ENCODE data around the gene GRK5. TPM values are rescaled to one million over a fixed set of nuclear protein-coding genes. Genes with fewer than 3 reads are reported as not detected.

Gene GRK5
- total RNA-seq, 1 donor from 2014 or later = 4.3 TPM

DNA sequence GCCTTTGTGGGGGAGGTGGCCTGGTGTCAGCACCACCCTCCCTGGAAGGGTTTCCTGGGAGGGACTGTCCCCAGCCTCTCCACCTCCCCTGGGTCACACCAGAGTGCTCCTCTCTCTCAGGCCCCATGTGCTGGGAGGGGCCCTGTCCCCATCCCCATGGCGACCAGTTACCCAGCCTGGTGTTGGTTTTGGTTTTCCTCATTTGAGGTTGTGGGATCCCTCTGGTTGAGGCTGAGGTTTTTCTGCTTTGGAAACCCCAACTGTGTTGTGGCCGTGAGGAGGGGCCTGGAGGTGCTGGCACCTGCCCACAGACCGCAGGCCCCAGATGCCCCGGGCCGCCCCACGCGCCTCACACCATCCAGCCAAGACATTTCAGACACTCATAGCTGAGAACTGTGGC lies 106.3 kb downstream of the GRK5 start:
- Histone ChIP-seq H3K4me3 (no peak overlapping the region), H2AFZ (replicated peaks) (no peak overlapping the region), H3F3A (ENCODE audit: low read depth) (peaks cover 30% of the 10 kb centered on the region), H3K9ac (no peak overlapping the region), H4K20me1 (ENCODE audit: low read depth) (no peaks in the 10 kb centered on the region), H3K9me3 (ENCODE audit: low read depth) (no peaks in the 10 kb centered on the region), H3K27me3 (no peaks in the 10 kb centered on the region), H3K4me1 (peaks cover 41% of the 10 kb centered on the region), H3K36me3 (no peaks in the 10 kb centered on the region), H3K27ac (no peak overlapping the region), H3K4me2 (no peak overlapping the region), H3K79me2 (ENCODE audit: low read depth) (no peaks in the 10 kb centered on the region)
- no peak overlapping the region for H3K27ac Mint-ChIP-seq
- TF ChIP-seq EZH2 (IDR thresholded peaks at IDR 0.05) (no peak), EZH2phosphoT487 (IDR thresholded peaks at IDR 0.05) (no peak)
- TF ChIP-seq, protein P1, sequence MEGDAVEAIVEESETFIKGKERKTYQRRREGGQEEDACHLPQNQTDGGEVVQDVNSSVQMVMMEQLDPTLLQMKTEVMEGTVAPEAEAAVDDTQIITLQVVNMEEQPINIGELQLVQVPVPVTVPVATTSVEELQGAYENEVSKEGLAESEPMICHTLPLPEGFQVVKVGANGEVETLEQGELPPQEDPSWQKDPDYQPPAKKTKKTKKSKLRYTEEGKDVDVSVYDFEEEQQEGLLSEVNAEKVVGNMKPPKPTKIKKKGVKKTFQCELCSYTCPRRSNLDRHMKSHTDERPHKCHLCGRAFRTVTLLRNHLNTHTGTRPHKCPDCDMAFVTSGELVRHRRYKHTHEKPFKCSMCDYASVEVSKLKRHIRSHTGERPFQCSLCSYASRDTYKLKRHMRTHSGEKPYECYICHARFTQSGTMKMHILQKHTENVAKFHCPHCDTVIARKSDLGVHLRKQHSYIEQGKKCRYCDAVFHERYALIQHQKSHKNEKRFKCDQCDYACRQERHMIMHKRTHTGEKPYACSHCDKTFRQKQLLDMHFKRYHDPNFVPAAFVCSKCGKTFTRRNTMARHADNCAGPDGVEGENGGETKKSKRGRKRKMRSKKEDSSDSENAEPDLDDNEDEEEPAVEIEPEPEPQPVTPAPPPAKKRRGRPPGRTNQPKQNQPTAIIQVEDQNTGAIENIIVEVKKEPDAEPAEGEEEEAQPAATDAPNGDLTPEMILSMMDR (IDR thresholded peaks at IDR 0.05) = no peak
- H3K36me3 Mint-ChIP-seq = no peaks in the 10 kb centered on the region
- no peak for DNase-seq (ENCODE audit: low spot score)
- no peaks in the 10 kb centered on the region for H3K9me3 Mint-ChIP-seq
- H3K4me3 Mint-ChIP-seq = no peak overlapping the region
- peaks cover 62% of the 10 kb centered on the region for H3K4me1 Mint-ChIP-seq
- H3K27me3 Mint-ChIP-seq (ENCODE audit: insufficient read depth, low read depth) = peaks cover 13% of the 10 kb centered on the region

DNA sequence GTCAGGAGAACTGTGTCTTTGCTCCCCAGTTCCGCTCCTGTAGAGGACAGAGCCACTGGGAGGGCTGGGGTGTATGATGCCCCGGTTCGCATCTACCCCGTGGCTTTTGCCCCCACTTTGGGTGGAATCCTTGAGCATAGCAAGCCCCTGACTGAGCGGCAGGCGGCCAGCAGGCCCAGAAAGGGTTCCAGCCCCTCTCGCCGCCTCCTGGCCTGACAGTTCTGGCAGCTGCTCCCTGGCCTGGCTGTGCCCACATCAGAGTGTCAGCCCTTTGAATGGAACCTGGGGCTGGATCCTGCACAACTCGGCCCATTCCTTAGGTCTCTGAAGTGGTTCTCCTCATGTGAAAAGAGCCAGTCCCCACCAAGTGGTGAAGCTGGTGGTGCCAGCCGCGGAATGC lies 106.7 kb downstream of the GRK5 start:
- Mint-ChIP-seq H3K36me3 (no peaks in the 10 kb centered on the region), H3K4me1 (peaks cover 62% of the 10 kb centered on the region), H3K4me3 (no peak overlapping the region), H3K9me3 (no peaks in the 10 kb centered on the region), H3K27ac (no peak overlapping the region), H3K27me3 (ENCODE audit: insufficient read depth, low read depth) (peaks cover 14% of the 10 kb centered on the region)
- Histone ChIP-seq H3K27me3 (no peaks in the 10 kb centered on the region), H3K27ac (no peak overlapping the region), H3K4me1 (peaks cover 42% of the 10 kb centered on the region), H3F3A (ENCODE audit: low read depth) (peaks cover 34% of the 10 kb centered on the region), H3K79me2 (ENCODE audit: low read depth) (no peaks in the 10 kb centered on the region), H3K4me2 (no peak overlapping the region), H4K20me1 (ENCODE audit: low read depth) (no peaks in the 10 kb centered on the region), H3K9ac (no peak overlapping the region), H3K4me3 (no peak overlapping the region), H2AFZ (replicated peaks) (no peak overlapping the region), H3K9me3 (ENCODE audit: low read depth) (no peaks in the 10 kb centered on the region), H3K36me3 (no peaks in the 10 kb centered on the region)
- TF ChIP-seq EZH2 (IDR thresholded peaks at IDR 0.05) = no peak
- TF ChIP-seq, protein P1 (IDR thresholded peaks at IDR 0.05) = no peak
- TF ChIP-seq EZH2phosphoT487 (IDR thresholded peaks at IDR 0.05) = no peak
- DNase-seq (ENCODE audit: low spot score) = no peak

DNA sequence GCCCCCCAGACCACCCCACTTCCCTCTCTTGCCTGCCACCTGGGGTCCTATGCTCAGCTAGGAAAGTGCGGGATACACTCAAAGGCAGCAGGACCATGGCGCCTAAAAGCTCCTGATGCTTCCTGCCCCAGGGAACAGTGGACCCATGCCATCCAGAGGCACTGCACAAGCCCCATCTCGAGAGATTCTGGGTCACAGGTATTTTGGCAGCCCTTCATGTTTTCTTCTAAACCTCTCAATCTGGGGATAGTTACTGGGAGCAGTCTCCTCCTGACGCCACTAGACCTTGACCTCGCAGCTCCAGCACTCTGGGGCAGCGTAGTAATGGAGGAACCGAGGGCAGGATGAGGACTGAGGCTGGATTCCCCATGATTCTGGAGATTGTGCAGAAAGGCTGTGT lies 107.1 kb downstream of the GRK5 start:
- H3K79me2 ChIP-seq (ENCODE audit: low read depth) = no peaks in the 10 kb centered on the region
- H3K27me3 ChIP-seq = no peaks in the 10 kb centered on the region
- no peak for DNase-seq (ENCODE audit: low spot score)
- no peak overlapping the region for H3K27ac ChIP-seq
- H3F3A ChIP-seq (ENCODE audit: low read depth) = peaks cover 36% of the 10 kb centered on the region
- Mint-ChIP-seq H3K27ac (peak overlapping the region; percentile 42), H3K27me3 (ENCODE audit: insufficient read depth, low read depth) (peaks cover 14% of the 10 kb centered on the region), H3K36me3 (no peaks in the 10 kb centered on the region), H3K4me3 (no peak overlapping the region), H3K4me1 (peaks cover 63% of the 10 kb centered on the region), H3K9me3 (no peaks in the 10 kb centered on the region)
- no peak overlapping the region for H2AFZ ChIP-seq (replicated peaks)
- H4K20me1 ChIP-seq (ENCODE audit: low read depth) = no peaks in the 10 kb centered on the region
- peaks cover 46% of the 10 kb centered on the region for H3K4me1 ChIP-seq
- no peaks in the 10 kb centered on the region for H3K36me3 ChIP-seq
- TF ChIP-seq, protein P1 (IDR thresholded peaks at IDR 0.05) = no peak
- TF ChIP-seq EZH2 (IDR thresholded peaks at IDR 0.05) = no peak
- no peaks in the 10 kb centered on the region for H3K9me3 ChIP-seq (ENCODE audit: low read depth)
- no peak overlapping the region for H3K4me3 ChIP-seq
- H3K4me2 ChIP-seq = no peak overlapping the region
- H3K9ac ChIP-seq = no peak overlapping the region
